ENCODE data around the gene NCOA4.

- TF ChIP-seq, protein P1, sequence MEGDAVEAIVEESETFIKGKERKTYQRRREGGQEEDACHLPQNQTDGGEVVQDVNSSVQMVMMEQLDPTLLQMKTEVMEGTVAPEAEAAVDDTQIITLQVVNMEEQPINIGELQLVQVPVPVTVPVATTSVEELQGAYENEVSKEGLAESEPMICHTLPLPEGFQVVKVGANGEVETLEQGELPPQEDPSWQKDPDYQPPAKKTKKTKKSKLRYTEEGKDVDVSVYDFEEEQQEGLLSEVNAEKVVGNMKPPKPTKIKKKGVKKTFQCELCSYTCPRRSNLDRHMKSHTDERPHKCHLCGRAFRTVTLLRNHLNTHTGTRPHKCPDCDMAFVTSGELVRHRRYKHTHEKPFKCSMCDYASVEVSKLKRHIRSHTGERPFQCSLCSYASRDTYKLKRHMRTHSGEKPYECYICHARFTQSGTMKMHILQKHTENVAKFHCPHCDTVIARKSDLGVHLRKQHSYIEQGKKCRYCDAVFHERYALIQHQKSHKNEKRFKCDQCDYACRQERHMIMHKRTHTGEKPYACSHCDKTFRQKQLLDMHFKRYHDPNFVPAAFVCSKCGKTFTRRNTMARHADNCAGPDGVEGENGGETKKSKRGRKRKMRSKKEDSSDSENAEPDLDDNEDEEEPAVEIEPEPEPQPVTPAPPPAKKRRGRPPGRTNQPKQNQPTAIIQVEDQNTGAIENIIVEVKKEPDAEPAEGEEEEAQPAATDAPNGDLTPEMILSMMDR (conservative IDR thresholded peaks at IDR 0.05; ENCODE audit: low read length) = no peak
- no peak for TF ChIP-seq EZH2phosphoT487 (IDR thresholded peaks at IDR 0.05; ENCODE audit: borderline replicate concordance, low read depth, low read length)
These were observed 5.0 kb downstream of the NCOA4 start for GRCh38 chr10:46025406-46025805.
